ENCODE results near the gene DUSP8.

GRCh38 chr11:1618231-1618630 is 46.2 kb upstream of the DUSP8 start:
- no peak for TF ChIP-seq GATA3 (IDR thresholded peaks at IDR 0.05; ENCODE audit: low read depth, low read length)
- no peak for TF ChIP-seq GATA2 (IDR thresholded peaks at IDR 0.05; ENCODE audit: low read depth, low read length)

All from SH-SY5Y (cell line).